GM12872 (cell line): ENCODE measurements around the gene GBGT1.

Experiments
- CTCF ChIP-seq: IDR thresholded peaks from 3 replicates; pipeline ENCODE4 v1.5.1; 2011; ENCODE audit warnings: low read depth, mild to moderate bottlenecking, low read length, moderate library complexity; ENCODE audit not compliant: insufficient read depth

Gene GBGT1

GRCh38 chr9:133140606-133141005 is 23.1 kb downstream of the GBGT1 start:
- TF ChIP-seq CTCF, result no peak

GRCh38 chr9:133140174-133140505 is 23.6 kb downstream of the GBGT1 start:
- no peak for TF ChIP-seq CTCF

GRCh38 chr9:133139246-133140173 is 24.2 kb downstream of the GBGT1 start:
- TF ChIP-seq CTCF, result no peak

- TF ChIP-seq CTCF, result no peak
Measured at GRCh38 chr9:133137451-133138231, 26.1 kb downstream of the GBGT1 start.

GRCh38 chr9:133135146-133135745 is 28.5 kb downstream of the GBGT1 start:
- TF ChIP-seq CTCF, result no peak

- no peak for TF ChIP-seq CTCF
Measured at GRCh38 chr9:133134388-133135145, 29.1 kb downstream of the GBGT1 start.
